RWPE1 (cell line): ENCODE data around the gene BRME1.

Source experiments
- CTCF ChIA-PET: fragments of 350-600 bp; sonication (Branson Sonifier 250); formaldehyde crosslinking; extraction: SDS; loops from one replicate; lab custom pipeline; 2021; lab: Yijun Ruan, JAX
- POLR2A ChIA-PET: fragments of 400-600 bp; formaldehyde crosslinking; extraction: SDS; loops from one replicate; lab custom pipeline; 2020; ENCODE audit warnings: antibody characterized with exemption; ENCODE audit not compliant: low non-redundant PET; lab: Yijun Ruan, JAX
- DNase-seq: peaks from one replicate; pipeline ENCODE4 v3.0.0; 2012; ENCODE audit warnings: low spot score
- H3K27ac ChIP-seq: fragments of 450-650 bp; 2 replicates; pipeline ENCODE4 v1.5.1; 2017
- TF ChIP-seq, protein P1 (sequence below): fragments of 450-650 bp; conservative IDR thresholded peaks from 2 replicates; pipeline ENCODE4 v1.5.1; 2017; ENCODE audit warnings: low read depth, mild to moderate bottlenecking

BRME1 gene

GRCh38 chr19:13905634-13906520 is at the start of gene BRME1, which contains the start of gene CC2D1A:
Gene BRME1, minus strand, starts transcription at chr19:13906117. Its CDS starts 1,225 bp downstream, at chr19:13904892.
Gene CC2D1A, plus strand, starts transcription at chr19:13906201. Its CDS starts 241 bp downstream, at chr19:13906442.
- TF ChIP-seq, protein P1, sequence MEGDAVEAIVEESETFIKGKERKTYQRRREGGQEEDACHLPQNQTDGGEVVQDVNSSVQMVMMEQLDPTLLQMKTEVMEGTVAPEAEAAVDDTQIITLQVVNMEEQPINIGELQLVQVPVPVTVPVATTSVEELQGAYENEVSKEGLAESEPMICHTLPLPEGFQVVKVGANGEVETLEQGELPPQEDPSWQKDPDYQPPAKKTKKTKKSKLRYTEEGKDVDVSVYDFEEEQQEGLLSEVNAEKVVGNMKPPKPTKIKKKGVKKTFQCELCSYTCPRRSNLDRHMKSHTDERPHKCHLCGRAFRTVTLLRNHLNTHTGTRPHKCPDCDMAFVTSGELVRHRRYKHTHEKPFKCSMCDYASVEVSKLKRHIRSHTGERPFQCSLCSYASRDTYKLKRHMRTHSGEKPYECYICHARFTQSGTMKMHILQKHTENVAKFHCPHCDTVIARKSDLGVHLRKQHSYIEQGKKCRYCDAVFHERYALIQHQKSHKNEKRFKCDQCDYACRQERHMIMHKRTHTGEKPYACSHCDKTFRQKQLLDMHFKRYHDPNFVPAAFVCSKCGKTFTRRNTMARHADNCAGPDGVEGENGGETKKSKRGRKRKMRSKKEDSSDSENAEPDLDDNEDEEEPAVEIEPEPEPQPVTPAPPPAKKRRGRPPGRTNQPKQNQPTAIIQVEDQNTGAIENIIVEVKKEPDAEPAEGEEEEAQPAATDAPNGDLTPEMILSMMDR = no peak
- POLR2A ChIA-PET = interaction anchor here (0.6 kb wide), 1 partner anchor 19 kb away, joined by 3 read pairs; no protein-coding TSS in a partner anchor
- CTCF ChIA-PET = no interaction called here
- H3K27ac ChIP-seq = peak within 1 kb of the TSS; percentile 74
- DNase-seq = peak; percentile 98

- TF ChIP-seq, protein P1 = no peak
- ChIA-PET POLR2A (no interaction called here), CTCF (interaction anchor here (0.6 to 2.0 kb wide), 2 partner anchors 20 to 73 kb away, joined by 3 to 5 read pairs; no protein-coding TSS in a partner anchor)
- no peak for DNase-seq
- peak overlapping the region; percentile 88 for H3K27ac ChIP-seq
These were observed 48.3 kb upstream of the BRME1 start for GRCh38 chr19:13954185-13954584.

- peak overlapping the region; percentile 88 for H3K27ac ChIP-seq
These were observed 47.1 kb upstream of the BRME1 start for GRCh38 chr19:13952931-13953531.

GRCh38 chr19:13952154-13952930 is 46.4 kb upstream of the BRME1 start, which contains the start of gene DCAF15:
Gene DCAF15, plus strand, starts transcription at chr19:13952509. Its CDS starts 4 bp downstream, at chr19:13952513.
- H3K27ac ChIP-seq = peak within 1 kb of the TSS; percentile 88
- TF ChIP-seq, protein P1 = no peak
- CTCF ChIA-PET = interaction anchor here (1.0 to 2.0 kb wide), 3 partner anchors 18 to 107 kb away, joined by 4 to 5 read pairs (median 4); no protein-coding TSS in a partner anchor
- DNase-seq = peak; percentile 100
- POLR2A ChIA-PET = interaction anchor here (0.6 kb wide), 1 partner anchor 17 kb away, joined by 3 read pairs; no protein-coding TSS in a partner anchor

More at GRCh38 chr19:13952931-13953531, 47.1 kb upstream of the BRME1 start:
- ChIA-PET POLR2A (interaction anchor here (1.0 kb wide), 1 partner anchor 17 kb away, joined by 4 read pairs; no protein-coding TSS in a partner anchor), CTCF (interaction anchor here (0.6 to 2.0 kb wide), 5 partner anchors 19 to 108 kb away, joined by 3 to 5 read pairs (median 4); no protein-coding TSS in a partner anchor)
- DNase-seq = peak; percentile 67
- TF ChIP-seq, protein P1 = no peak; the same call in 1 of the 2 replicates

GRCh38 chr19:13951799-13952153 is 45.9 kb upstream of the BRME1 start:
- H3K27ac ChIP-seq = peak overlapping the region; percentile 88
- DNase-seq = no peak
- ChIA-PET POLR2A (interaction anchor here (0.6 kb wide), 1 partner anchor 16 kb away, joined by 3 read pairs; no protein-coding TSS in a partner anchor), CTCF (no interaction called here)
- TF ChIP-seq, protein P1 = no peak
